Measurements from ENCODE around the gene GRB2.
A peak's percentile ranks its signal among the peaks of the same experiment; 100 is the strongest.
"Not testable (repeated sequence)": the region's sequence is repeated elsewhere in the genome, so short reads cannot be mapped to it uniquely, and the experiment has no call there.

GRB2 gene

GRCh38 chr17:75387771-75388170 lies 17.7 kb downstream of the GRB2 start:
- DNase-seq (ENCODE audit: low read depth in 2 of 2) = no peak

GRCh38 chr17:75386430-75386829 lies 19.0 kb downstream of the GRB2 start:
- no peak for DNase-seq (ENCODE audit: low read depth in 2 of 2)

- no peak for DNase-seq (ENCODE audit: low read depth in 2 of 2)
These were observed 20.7 kb downstream of the GRB2 start for GRCh38 chr17:75384751-75385150.

GRCh38 chr17:75383842-75384195 lies 21.7 kb downstream of the GRB2 start:
- DNase-seq (ENCODE audit: low read depth in 2 of 2) = no peak

- no peak for DNase-seq (ENCODE audit: low read depth in 2 of 2)
These were observed 24.7 kb downstream of the GRB2 start for GRCh38 chr17:75380750-75381149.

GRCh38 chr17:75380315-75380714 lies 25.2 kb downstream of the GRB2 start:
- DNase-seq (ENCODE audit: low read depth in 2 of 2) = no peak

- not testable (repeated sequence) for DNase-seq (ENCODE audit: low read depth in 2 of 2)
These were observed 26.1 kb downstream of the GRB2 start for GRCh38 chr17:75379426-75379825.

- no peak for DNase-seq (ENCODE audit: low read depth in 2 of 2)
These were observed 32.2 kb downstream of the GRB2 start for GRCh38 chr17:75373280-75373679.

- DNase-seq (ENCODE audit: low read depth in 2 of 2) = no peak
These were observed 33.5 kb downstream of the GRB2 start for GRCh38 chr17:75371981-75372380.

- DNase-seq (ENCODE audit: low read depth in 2 of 2) = no peak
These were observed 34.1 kb downstream of the GRB2 start for GRCh38 chr17:75371339-75371738.

GRCh38 chr17:75370286-75370915 lies 35.1 kb downstream of the GRB2 start:
- no peak for DNase-seq (ENCODE audit: low read depth in 2 of 2)

GRCh38 chr17:75367838-75368789 lies 37.4 kb downstream of the GRB2 start:
- not testable (repeated sequence) for DNase-seq (ENCODE audit: low read depth in 2 of 2)

- no peak for DNase-seq (ENCODE audit: low read depth in 2 of 2)
These were observed 38.2 kb downstream of the GRB2 start for GRCh38 chr17:75367312-75367711.

- DNase-seq (ENCODE audit: low read depth in 2 of 2) = no peak
These were observed 39.0 kb downstream of the GRB2 start for GRCh38 chr17:75366432-75366831.

- no peak for DNase-seq (ENCODE audit: low read depth in 2 of 2)
These were observed 39.6 kb downstream of the GRB2 start for GRCh38 chr17:75365931-75366275.

- DNase-seq (ENCODE audit: low read depth in 2 of 2) = no peak
These were observed 40.2 kb downstream of the GRB2 start for GRCh38 chr17:75365009-75365930.

- peak; percentile 47 to 56 for DNase-seq (ENCODE audit: low read depth in 2 of 2)
These were observed 41.4 kb downstream of the GRB2 start for GRCh38 chr17:75364078-75364477.

GRCh38 chr17:75361996-75362395 lies 43.5 kb downstream of the GRB2 start:
- no peak for DNase-seq (ENCODE audit: low read depth in 2 of 2)

GRCh38 chr17:75361344-75361743 lies 44.1 kb downstream of the GRB2 start:
- no peak for DNase-seq (ENCODE audit: low read depth in 2 of 2)

GRCh38 chr17:75356260-75356937 lies 49.1 kb downstream of the GRB2 start:
- no peak for DNase-seq (ENCODE audit: low read depth in 2 of 2)

GRCh38 chr17:75353176-75353575 lies 52.3 kb downstream of the GRB2 start:
- DNase-seq (ENCODE audit: low read depth in 2 of 2) = no peak
